ENCODE results near the gene SF1. TPM values are rescaled to one million over a fixed set of nuclear protein-coding genes. Genes with fewer than 3 reads are reported as not detected.

Gene SF1
- total and polyA plus RNA-seq, 4 experiments from 2014 or later, result 48.3 to 832 (median 481) TPM

GRCh38 chr11:64762674-64763525 is 15.4 kb downstream of the SF1 start:
- H3K4me1 Mint-ChIP-seq, result peaks cover 50 to 88% (median 71%) of the 10 kb centered on the region in 4 donors
- H3K4me1 ChIP-seq (ENCODE audit: insufficient read depth, low read length), result peaks cover 84% of the 10 kb centered on the region
- peak overlapping the region; percentile 63 to 90 (median 77) for H3K4me3 Mint-ChIP-seq
- no peaks in the 10 kb centered on the region for H3K27me3 Mint-ChIP-seq
- H3K27me3 ChIP-seq (ENCODE audit: insufficient read depth, low read length), result no peaks in the 10 kb centered on the region
- H3K36me3 ChIP-seq (ENCODE audit: insufficient read depth, low read length), result peaks cover 44% of the 10 kb centered on the region
- intact Hi-C loops (cut with micrococcal nuclease), result loop anchor here (2.0 kb wide), 1 partner anchor 14 kb away; no protein-coding TSS in a partner anchor
- H3K36me3 Mint-ChIP-seq, result peaks cover 48 to 56% of the 10 kb centered on the region in 2 donors
- H3K9me3 ChIP-seq (ENCODE audit: control insufficient read depth in 1 of 2, low read length in 2 of 2), result no peaks in the 10 kb centered on the region
- H3K27ac ChIP-seq (ENCODE audit: low read depth, low read length), result peak overlapping the region; percentile 47
- peaks cover 0 to 20% (median 0%) of the 10 kb centered on the region in 8 donors for H3K9me3 Mint-ChIP-seq
- ChIA-PET CTCF (ENCODE audit: partially characterized antibody) (interaction anchor here (0.8 to 7.6 kb wide), 10 partner anchors 10 to 126 kb away, joined by 3 to 135 read pairs (median 4); partner anchors contain the start of gene RASGRP2), POLR2A (ENCODE audit: partially characterized antibody) (interaction anchor here (0.7 to 33.1 kb wide), 14 partner anchors 12 to 736 kb away, joined by 3 to 1500 read pairs (median 4); partner anchors contain the start of genes MALAT1, MAP4K2, RASGRP2 and SF1)
- peak in 2 of 5 donors; percentile 41 to 62 for DNase-seq
- H3K27ac Mint-ChIP-seq, result peak overlapping the region; percentile 63 to 94 (median 90)
- peak overlapping the region in 1 of 2 donors; percentile 15 for H3K4me3 ChIP-seq (ENCODE audit: low read length in 2 of 2)

- Histone ChIP-seq H3K4me3 (ENCODE audit: low read length in 2 of 2) (no peak overlapping the region), H3K4me1 (ENCODE audit: insufficient read depth, low read length) (peaks cover 77% of the 10 kb centered on the region), H3K27ac (ENCODE audit: low read depth, low read length) (peak overlapping the region; percentile 47), H3K27me3 (ENCODE audit: insufficient read depth, low read length) (no peaks in the 10 kb centered on the region), H3K9me3 (ENCODE audit: control insufficient read depth in 1 of 2, low read length in 2 of 2) (no peaks in the 10 kb centered on the region), H3K36me3 (ENCODE audit: insufficient read depth, low read length) (peaks cover 38% of the 10 kb centered on the region)
- peak in 1 of 5 donors; percentile 28 for DNase-seq
- Mint-ChIP-seq H3K9me3 (peaks cover 0 to 25% (median 0%) of the 10 kb centered on the region in 8 donors), H3K27me3 (no peaks in the 10 kb centered on the region), H3K4me1 (peaks cover 50 to 86% (median 68%) of the 10 kb centered on the region in 4 donors), H3K27ac (peak overlapping the region; percentile 63 to 94 (median 90)), H3K4me3 (peak overlapping the region; percentile 42 to 90 (median 77)), H3K36me3 (peaks cover 42 to 51% of the 10 kb centered on the region in 2 donors)
- ChIA-PET CTCF (ENCODE audit: partially characterized antibody) (interaction anchor here (0.9 to 7.6 kb wide), 4 partner anchors 11 to 73 kb away, joined by 4 to 135 read pairs (median 20); partner anchors contain the start of gene RASGRP2), POLR2A (ENCODE audit: partially characterized antibody) (interaction anchor here (1.4 to 33.1 kb wide), 5 partner anchors 13 to 100 kb away, joined by 3 to 1500 read pairs (median 23); partner anchors contain the start of genes MAP4K2, RASGRP2 and SF1)
- intact Hi-C loops (cut with micrococcal nuclease), result loop anchor here (2.0 kb wide), 1 partner anchor 15 kb away; no protein-coding TSS in a partner anchor
Measured at GRCh38 chr11:64762277-64762673, 16.1 kb downstream of the SF1 start.

GRCh38 chr11:64760759-64761420 is 17.5 kb downstream of the SF1 start:
- H3K4me3 ChIP-seq (ENCODE audit: low read length in 2 of 2), result no peak overlapping the region
- POLR2A ChIA-PET (ENCODE audit: partially characterized antibody), result interaction anchor here (0.7 to 33.1 kb wide), 8 partner anchors 8 to 99 kb away, joined by 5 to 1500 read pairs (median 6); partner anchors contain the start of genes MAP4K2, MEN1, RASGRP2 and SF1
- H3K36me3 ChIP-seq (ENCODE audit: insufficient read depth, low read length), result peaks cover 29% of the 10 kb centered on the region
- Mint-ChIP-seq H3K27me3 (no peaks in the 10 kb centered on the region), H3K4me3 (peak overlapping the region in 7 of 8 donors; percentile 46 to 78 (median 72)), H3K36me3 (peaks cover 35 to 43% of the 10 kb centered on the region in 2 donors), H3K4me1 (peaks cover 45 to 77% (median 61%) of the 10 kb centered on the region in 4 donors), H3K9me3 (peaks cover 0 to 27% (median 0%) of the 10 kb centered on the region in 8 donors), H3K27ac (peak overlapping the region; percentile 72 to 94 (median 86))
- intact Hi-C loops (cut with micrococcal nuclease), result no loop called here
- no peaks in the 10 kb centered on the region for H3K27me3 ChIP-seq (ENCODE audit: insufficient read depth, low read length)
- peaks cover 66% of the 10 kb centered on the region for H3K4me1 ChIP-seq (ENCODE audit: insufficient read depth, low read length)
- H3K27ac ChIP-seq (ENCODE audit: low read depth, low read length), result peak overlapping the region; percentile 10
- no peaks in the 10 kb centered on the region for H3K9me3 ChIP-seq (ENCODE audit: control insufficient read depth in 1 of 2, low read length in 2 of 2)
- CTCF ChIA-PET (ENCODE audit: partially characterized antibody), result interaction anchor here (0.9 to 7.6 kb wide), 5 partner anchors 9 to 18 kb away, joined by 3 to 135 read pairs (median 6); partner anchors contain the start of genes RASGRP2 and SF1
- peak in 2 of 5 donors; percentile 29 to 30 for DNase-seq

- POLR2A ChIA-PET (ENCODE audit: partially characterized antibody), result interaction anchor here (0.8 to 33.1 kb wide), 10 partner anchors 8 to 99 kb away, joined by 3 to 1500 read pairs (median 5); partner anchors contain the start of genes MAP4K2, MEN1, RASGRP2 and SF1
- H3K27ac Mint-ChIP-seq, result peak within 1 kb of the TSS; percentile 72 to 94 (median 86)
- Histone ChIP-seq H3K36me3 (ENCODE audit: insufficient read depth, low read length) (peaks cover 24% of the 10 kb centered on the region), H3K27ac (ENCODE audit: low read depth, low read length) (peak within 1 kb of the TSS; percentile 10), H3K9me3 (ENCODE audit: control insufficient read depth in 1 of 2, low read length in 2 of 2) (no peaks in the 10 kb centered on the region), H3K4me1 (ENCODE audit: insufficient read depth, low read length) (peaks cover 58% of the 10 kb centered on the region), H3K4me3 (ENCODE audit: low read length in 2 of 2) (no peak within 1 kb of the TSS), H3K27me3 (ENCODE audit: insufficient read depth, low read length) (no peaks in the 10 kb centered on the region)
- peaks cover 39 to 68% (median 53%) of the 10 kb centered on the region in 4 donors for H3K4me1 Mint-ChIP-seq
- intact Hi-C loops (cut with micrococcal nuclease), result no loop called here
- H3K27me3 Mint-ChIP-seq, result no peaks in the 10 kb centered on the region
- H3K36me3 Mint-ChIP-seq, result peaks cover 29 to 37% of the 10 kb centered on the region in 2 donors
- H3K9me3 Mint-ChIP-seq, result peaks cover 0 to 26% (median 0%) of the 10 kb centered on the region in 8 donors
- peak in 2 of 5 donors; percentile 26 to 44 for DNase-seq
- H3K4me3 Mint-ChIP-seq, result peak within 1 kb of the TSS in 7 of 8 donors; percentile 7 to 78 (median 72)
- CTCF ChIA-PET (ENCODE audit: partially characterized antibody), result interaction anchor here (0.9 to 7.6 kb wide), 7 partner anchors 8 to 19 kb away, joined by 3 to 135 read pairs (median 6); partner anchors contain the start of genes RASGRP2 and SF1
Measured at GRCh38 chr11:64759722-64760719, 18.3 kb downstream of the SF1 start, which contains the start of gene PYGM. Gene PYGM (minus strand): TSS chr11:64759974. CDS start chr11:64759898, 76 bp downstream.

GRCh38 chr11:64759131-64759721 is 19.1 kb downstream of the SF1 start:
- Histone ChIP-seq H3K4me1 (ENCODE audit: insufficient read depth, low read length) (peaks cover 50% of the 10 kb centered on the region), H3K27me3 (ENCODE audit: insufficient read depth, low read length) (no peaks in the 10 kb centered on the region), H3K27ac (ENCODE audit: low read depth, low read length) (no peak overlapping the region), H3K4me3 (ENCODE audit: low read length in 2 of 2) (no peak overlapping the region), H3K36me3 (ENCODE audit: insufficient read depth, low read length) (peaks cover 19% of the 10 kb centered on the region), H3K9me3 (ENCODE audit: control insufficient read depth in 1 of 2, low read length in 2 of 2) (no peaks in the 10 kb centered on the region)
- peak overlapping the region in 1 of 8 donors; percentile 43 for H3K4me3 Mint-ChIP-seq
- peak in 1 of 5 donors; percentile 33 for DNase-seq
- peaks cover 32 to 60% (median 45%) of the 10 kb centered on the region in 4 donors for H3K4me1 Mint-ChIP-seq
- H3K27me3 Mint-ChIP-seq, result no peaks in the 10 kb centered on the region
- H3K9me3 Mint-ChIP-seq, result peaks cover 0 to 19% (median 0%) of the 10 kb centered on the region in 8 donors
- ChIA-PET CTCF (ENCODE audit: partially characterized antibody) (interaction anchor here (1.2 to 7.6 kb wide), 4 partner anchors 7 to 18 kb away, joined by 4 to 135 read pairs (median 21); partner anchors contain the start of gene RASGRP2), POLR2A (ENCODE audit: partially characterized antibody) (interaction anchor here (0.8 to 33.1 kb wide), 7 partner anchors 9 to 100 kb away, joined by 3 to 1500 read pairs (median 5); partner anchors contain the start of genes MEN1, RASGRP2 and SF1)
- peak overlapping the region in 5 of 7 donors; percentile 22 to 91 (median 65) for H3K27ac Mint-ChIP-seq
- peaks cover 21 to 29% of the 10 kb centered on the region in 2 donors for H3K36me3 Mint-ChIP-seq
- intact Hi-C loops (cut with micrococcal nuclease), result no loop called here
